Measurements from ENCODE around the gene CDK12.

Gene CDK12

GRCh38 chr17:39486242-39486641, 25.0 kb downstream of the CDK12 start:
- no peak for TF ChIP-seq CTCF (IDR thresholded peaks at IDR 0.05)

- no peak for TF ChIP-seq CTCF (IDR thresholded peaks at IDR 0.05)
Measured at GRCh38 chr17:39487946-39488345, 26.7 kb downstream of the CDK12 start.

GRCh38 chr17:39507511-39507910, 46.2 kb downstream of the CDK12 start:
- TF ChIP-seq CTCF (IDR thresholded peaks at IDR 0.05), result no peak

- no peak for TF ChIP-seq CTCF (IDR thresholded peaks at IDR 0.05)
Measured at GRCh38 chr17:39508987-39509386, 47.7 kb downstream of the CDK12 start.

- no peak for TF ChIP-seq CTCF (IDR thresholded peaks at IDR 0.05)
Measured at GRCh38 chr17:39513309-39513708, 52.0 kb downstream of the CDK12 start.

GRCh38 chr17:39513915-39514314, 52.6 kb downstream of the CDK12 start:
- no peak for TF ChIP-seq CTCF (IDR thresholded peaks at IDR 0.05)

GRCh38 chr17:39517224-39517623, 55.9 kb downstream of the CDK12 start:
- no peak for TF ChIP-seq CTCF (IDR thresholded peaks at IDR 0.05)

- no peak for TF ChIP-seq CTCF (IDR thresholded peaks at IDR 0.05)
Measured at GRCh38 chr17:39525801-39526506, 64.7 kb downstream of the CDK12 start.

Data from LNCAP (cell line).